Measurements from ENCODE around the gene RPL29. TPM values are rescaled to one million over a fixed set of nuclear protein-coding genes. Genes with fewer than 3 reads are reported as not detected.

Gene RPL29
- total RNA-seq, 1 donor from 2014 or later = 957 TPM

GRCh38 chr3:52040600-52040999 lies 44.9 kb upstream of the RPL29 start:
- Mint-ChIP-seq H3K27ac (ENCODE audit: unreplicated experiment) (no peak overlapping the region), H3K27me3 (ENCODE audit: unreplicated experiment) (no peaks in the 10 kb centered on the region), H3K9me3 (ENCODE audit: unreplicated experiment) (no peaks in the 10 kb centered on the region), H3K36me3 (ENCODE audit: unreplicated experiment) (no peaks in the 10 kb centered on the region), H3K4me3 (ENCODE audit: unreplicated experiment) (no peak overlapping the region), H3K4me1 (ENCODE audit: unreplicated experiment) (peaks cover 34% of the 10 kb centered on the region)
- TF ChIP-seq CTCF (IDR thresholded peaks at IDR 0.05) = no peak
- no peak for DNase-seq (ENCODE audit: extremely low spot score, unreplicated experiment)

GRCh38 chr3:52039846-52040245 lies 44.2 kb upstream of the RPL29 start:
- no peak for DNase-seq (ENCODE audit: extremely low spot score, unreplicated experiment)
- no peak for TF ChIP-seq CTCF (IDR thresholded peaks at IDR 0.05)

GRCh38 chr3:52039426-52039825 lies 43.7 kb upstream of the RPL29 start:
- Mint-ChIP-seq H3K27ac (ENCODE audit: unreplicated experiment) (no peak overlapping the region), H3K9me3 (ENCODE audit: unreplicated experiment) (no peaks in the 10 kb centered on the region), H3K4me1 (ENCODE audit: unreplicated experiment) (peaks cover 22% of the 10 kb centered on the region), H3K4me3 (ENCODE audit: unreplicated experiment) (no peak overlapping the region), H3K27me3 (ENCODE audit: unreplicated experiment) (no peaks in the 10 kb centered on the region), H3K36me3 (ENCODE audit: unreplicated experiment) (no peaks in the 10 kb centered on the region)
- DNase-seq (ENCODE audit: extremely low spot score, unreplicated experiment) = no peak
- TF ChIP-seq CTCF (IDR thresholded peaks at IDR 0.05) = no peak

More at GRCh38 chr3:52039846-52040245, 44.2 kb upstream of the RPL29 start:
- Mint-ChIP-seq H3K9me3 (ENCODE audit: unreplicated experiment) (no peaks in the 10 kb centered on the region), H3K36me3 (ENCODE audit: unreplicated experiment) (no peaks in the 10 kb centered on the region), H3K4me1 (ENCODE audit: unreplicated experiment) (peaks cover 26% of the 10 kb centered on the region), H3K4me3 (ENCODE audit: unreplicated experiment) (no peak overlapping the region), H3K27ac (ENCODE audit: unreplicated experiment) (no peak overlapping the region), H3K27me3 (ENCODE audit: unreplicated experiment) (no peaks in the 10 kb centered on the region)

GRCh38 chr3:52038227-52038626 lies 42.5 kb upstream of the RPL29 start:
- no peaks in the 10 kb centered on the region for H3K36me3 Mint-ChIP-seq (ENCODE audit: unreplicated experiment)
- H3K9me3 Mint-ChIP-seq (ENCODE audit: unreplicated experiment) = no peaks in the 10 kb centered on the region
- H3K27ac Mint-ChIP-seq (ENCODE audit: unreplicated experiment) = no peak overlapping the region
- no peak overlapping the region for H3K4me3 Mint-ChIP-seq (ENCODE audit: unreplicated experiment)
- no peak for DNase-seq (ENCODE audit: extremely low spot score, unreplicated experiment)
- peaks cover 12% of the 10 kb centered on the region for H3K4me1 Mint-ChIP-seq (ENCODE audit: unreplicated experiment)
- no peak for TF ChIP-seq CTCF (IDR thresholded peaks at IDR 0.05)
- H3K27me3 Mint-ChIP-seq (ENCODE audit: unreplicated experiment) = no peaks in the 10 kb centered on the region

- Mint-ChIP-seq H3K4me3 (ENCODE audit: unreplicated experiment) (no peak overlapping the region), H3K4me1 (ENCODE audit: unreplicated experiment) (peaks cover 6% of the 10 kb centered on the region), H3K27ac (ENCODE audit: unreplicated experiment) (no peak overlapping the region), H3K36me3 (ENCODE audit: unreplicated experiment) (no peaks in the 10 kb centered on the region), H3K27me3 (ENCODE audit: unreplicated experiment) (no peaks in the 10 kb centered on the region), H3K9me3 (ENCODE audit: unreplicated experiment) (no peaks in the 10 kb centered on the region)
- DNase-seq (ENCODE audit: extremely low spot score, unreplicated experiment) = no peak
- TF ChIP-seq CTCF (IDR thresholded peaks at IDR 0.05) = no peak
Measured at GRCh38 chr3:52037291-52037690, 41.6 kb upstream of the RPL29 start.

Measured in osteocyte (in vitro differentiated cells).